ENCODE data around the gene CMSS1.

GRCh38 chr3:100113723-100114412 is 296.2 kb downstream of the CMSS1 start:
- TF ChIP-seq, protein P1, sequence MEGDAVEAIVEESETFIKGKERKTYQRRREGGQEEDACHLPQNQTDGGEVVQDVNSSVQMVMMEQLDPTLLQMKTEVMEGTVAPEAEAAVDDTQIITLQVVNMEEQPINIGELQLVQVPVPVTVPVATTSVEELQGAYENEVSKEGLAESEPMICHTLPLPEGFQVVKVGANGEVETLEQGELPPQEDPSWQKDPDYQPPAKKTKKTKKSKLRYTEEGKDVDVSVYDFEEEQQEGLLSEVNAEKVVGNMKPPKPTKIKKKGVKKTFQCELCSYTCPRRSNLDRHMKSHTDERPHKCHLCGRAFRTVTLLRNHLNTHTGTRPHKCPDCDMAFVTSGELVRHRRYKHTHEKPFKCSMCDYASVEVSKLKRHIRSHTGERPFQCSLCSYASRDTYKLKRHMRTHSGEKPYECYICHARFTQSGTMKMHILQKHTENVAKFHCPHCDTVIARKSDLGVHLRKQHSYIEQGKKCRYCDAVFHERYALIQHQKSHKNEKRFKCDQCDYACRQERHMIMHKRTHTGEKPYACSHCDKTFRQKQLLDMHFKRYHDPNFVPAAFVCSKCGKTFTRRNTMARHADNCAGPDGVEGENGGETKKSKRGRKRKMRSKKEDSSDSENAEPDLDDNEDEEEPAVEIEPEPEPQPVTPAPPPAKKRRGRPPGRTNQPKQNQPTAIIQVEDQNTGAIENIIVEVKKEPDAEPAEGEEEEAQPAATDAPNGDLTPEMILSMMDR (IDR thresholded peaks at IDR 0.05 in 2 of 3, conservative IDR thresholded peaks at IDR 0.05 in 1 of 3; ENCODE audit: borderline replicate concordance in 1 of 3, insufficient read depth in 1 of 3, low read depth in 2 of 3, low read length in 2 of 3): no peak
- no peak for TF ChIP-seq EZH2phosphoT487 (IDR thresholded peaks at IDR 0.05; ENCODE audit: borderline replicate concordance)
- TF ChIP-seq POLR2A (IDR thresholded peaks at IDR 0.05; ENCODE audit: borderline replicate concordance, extremely low read depth, insufficient read depth, insufficient read length): no peak
- no peak for TF ChIP-seq RAD21 (IDR thresholded peaks at IDR 0.05; ENCODE audit: low read depth)
- no peak for TF ChIP-seq POLR2AphosphoS5 (IDR thresholded peaks at IDR 0.05; ENCODE audit: low read depth, low read length)
- TF ChIP-seq ZNF274 (IDR thresholded peaks at IDR 0.05; ENCODE audit: low read depth, low read length): no peak
- no peak for TF ChIP-seq FOSL1 (IDR thresholded peaks at IDR 0.05; ENCODE audit: low read depth)
